Coronary artery (tissue), 2 donors: ENCODE results near the gene CCNL2.

Experiments
- DNase-seq: peaks from one replicate; pipeline ENCODE4 v3.0.0-alpha.2; 2017; ENCODE audit warnings: low spot score
- H3K27ac ChIP-seq, 2 donors: fragments of 200-600 bp; sonication (generic); one replicate each; pipeline ENCODE4 v1.5.1; 2016 to 2019
- H3K4me3 ChIP-seq: fragments of 200-600 bp; sonication (generic); 2 replicates; pipeline ENCODE4 v1.5.1; 2016; ENCODE audit warnings: mild to moderate bottlenecking, moderate library complexity
- CTCF ChIP-seq: fragments of 200-600 bp; sonication (generic); IDR thresholded peaks from one replicate; pipeline ENCODE4 v1.5.1; 2019; ENCODE audit warnings: antibody characterized with exemption

The CCNL2 gene

GRCh38 chr1:1353389-1354151 is 45.6 kb downstream of the CCNL2 start:
- TF ChIP-seq CTCF, result no peak
- no peak overlapping the region for H3K4me3 ChIP-seq
- no peak for DNase-seq
- peak overlapping the region in 1 of 2 donors; percentile 71 for H3K27ac ChIP-seq

- TF ChIP-seq CTCF, result no peak
- no peak overlapping the region for H3K4me3 ChIP-seq
- no peak for DNase-seq
- H3K27ac ChIP-seq, result peak overlapping the region in 1 of 2 donors; percentile 71
These were observed 46.2 kb downstream of the CCNL2 start for GRCh38 chr1:1352786-1353388.

GRCh38 chr1:1351511-1352427 is 47.4 kb downstream of the CCNL2 start:
- DNase-seq, result no peak
- H3K27ac ChIP-seq, result peak overlapping the region in 1 of 2 donors; percentile 71
- no peak for TF ChIP-seq CTCF
- H3K4me3 ChIP-seq, result peak overlapping the region; percentile 30

GRCh38 chr1:1349256-1350012 is 49.7 kb downstream of the CCNL2 start, which contains the start of gene DVL1:
Gene DVL1, minus strand, starts transcription at chr1:1349418. Its CDS starts 353 bp downstream, at chr1:1349065.
- DNase-seq, result no peak
- peak; percentile 25 for TF ChIP-seq CTCF
- H3K27ac ChIP-seq, result peak within 1 kb of the TSS; percentile 57 to 86

GRCh38 chr1:1348420-1349255 is 50.5 kb downstream of the CCNL2 start:
- TF ChIP-seq CTCF, result no peak
- peak overlapping the region; percentile 40 to 86 for H3K27ac ChIP-seq
- H3K4me3 ChIP-seq, result peak overlapping the region; percentile 75
- DNase-seq, result no peak

More at GRCh38 chr1:1349256-1350012, 49.7 kb downstream of the CCNL2 start, which contains the start of gene DVL1:
- H3K4me3 ChIP-seq, result peak within 1 kb of the TSS; percentile 75
